NCI-H345 (cell line): ENCODE measurements around the gene ANKDD1B.
"Not testable (repeated sequence)": the region's sequence is repeated elsewhere in the genome, so short reads cannot be mapped to it uniquely, and the experiment has no call there.

ENCODE experiments used
- DNase-seq: peaks from one replicate; lab custom pipeline; 2025; lab: John Stamatoyannopoulos, UW

Gene ANKDD1B

GRCh38 chr5:75662061-75662460 is 50.8 kb downstream of the ANKDD1B start:
- no peak for DNase-seq

- DNase-seq = peak; percentile 5
Measured at GRCh38 chr5:75663579-75664284, 52.5 kb downstream of the ANKDD1B start.

GRCh38 chr5:75664979-75665378 is 53.7 kb downstream of the ANKDD1B start:
- DNase-seq = no peak

- DNase-seq = no peak
Measured at GRCh38 chr5:75666801-75667200, 55.5 kb downstream of the ANKDD1B start.

GRCh38 chr5:75667586-75667985 is 56.3 kb downstream of the ANKDD1B start:
- DNase-seq = no peak

GRCh38 chr5:75668445-75668844 is 57.2 kb downstream of the ANKDD1B start:
- no peak for DNase-seq

- peak; percentile 80 for DNase-seq
Measured at GRCh38 chr5:75668977-75669689, 57.9 kb downstream of the ANKDD1B start.

- no peak for DNase-seq
Measured at GRCh38 chr5:75670577-75670976, 59.3 kb downstream of the ANKDD1B start.

GRCh38 chr5:75671506-75671905 is 60.3 kb downstream of the ANKDD1B start:
- no peak for DNase-seq

- peak; percentile 30 for DNase-seq
Measured at GRCh38 chr5:75672616-75673015, 61.4 kb downstream of the ANKDD1B start.

- no peak for DNase-seq
Measured at GRCh38 chr5:75675783-75676182, 64.5 kb downstream of the ANKDD1B start.

- DNase-seq = no peak
Measured at GRCh38 chr5:75677607-75678006, 66.4 kb downstream of the ANKDD1B start.

- no peak for DNase-seq
Measured at GRCh38 chr5:75678155-75678554, 66.9 kb downstream of the ANKDD1B start.

GRCh38 chr5:75681125-75681830 is 70.0 kb downstream of the ANKDD1B start:
- peak; percentile 31 for DNase-seq

- no peak for DNase-seq
Measured at GRCh38 chr5:75685141-75685540, 73.9 kb downstream of the ANKDD1B start.

GRCh38 chr5:75686480-75686879 is 75.2 kb downstream of the ANKDD1B start:
- no peak for DNase-seq

GRCh38 chr5:75690669-75691068 is 79.4 kb downstream of the ANKDD1B start:
- no peak for DNase-seq

GRCh38 chr5:75694781-75695180 is 83.5 kb downstream of the ANKDD1B start:
- no peak for DNase-seq

- not testable (repeated sequence) for DNase-seq
Measured at GRCh38 chr5:75695472-75696351, 84.5 kb downstream of the ANKDD1B start.

GRCh38 chr5:75701856-75702255 is 90.6 kb downstream of the ANKDD1B start:
- DNase-seq = no peak

- DNase-seq = no peak
Measured at GRCh38 chr5:75706016-75706415, 94.8 kb downstream of the ANKDD1B start.

GRCh38 chr5:75706775-75707174 is 95.5 kb downstream of the ANKDD1B start:
- no peak for DNase-seq
